Measurements from ENCODE around the gene NOXO1.
"Not testable (repeated sequence)": the region's sequence is repeated elsewhere in the genome, so short reads cannot be mapped to it uniquely, and the experiment has no call there.

Gene NOXO1

GRCh38 chr16:1981398-1981836 lies at the start of gene NOXO1:
Gene NOXO1, minus strand, starts transcription at chr16:1981469. Its CDS starts 290 bp downstream, at chr16:1981179.
- DNase-seq: no peak

- DNase-seq: no peak
Observed at GRCh38 chr16:2030036-2030435, 48.8 kb upstream of the NOXO1 start.

- no peak for DNase-seq
Observed at GRCh38 chr16:2029350-2029749, 48.1 kb upstream of the NOXO1 start.

- no peak for DNase-seq
Observed at GRCh38 chr16:2028620-2029220, 47.5 kb upstream of the NOXO1 start.

- DNase-seq: no peak
Observed at GRCh38 chr16:2028146-2028545, 46.9 kb upstream of the NOXO1 start.

- no peak for DNase-seq
Observed at GRCh38 chr16:2027024-2028010, 46.0 kb upstream of the NOXO1 start.

GRCh38 chr16:2026461-2027023 lies 45.3 kb upstream of the NOXO1 start, which contains the start of gene NHERF2:
Gene NHERF2, plus strand, starts transcription at chr16:2026902. Its CDS starts 104 bp downstream, at chr16:2027006.
- DNase-seq: no peak

GRCh38 chr16:2025878-2026460 lies 44.7 kb upstream of the NOXO1 start:
- DNase-seq: no peak

GRCh38 chr16:2025251-2025650 lies 44.0 kb upstream of the NOXO1 start:
- DNase-seq: no peak

- no peak for DNase-seq
Observed at GRCh38 chr16:2024032-2024420, 42.8 kb upstream of the NOXO1 start.

- peak; percentile 75 for DNase-seq
Observed at GRCh38 chr16:2023092-2024031, 42.1 kb upstream of the NOXO1 start.

- DNase-seq: no peak
Observed at GRCh38 chr16:2022723-2023091, 41.4 kb upstream of the NOXO1 start.

- DNase-seq: no peak
Observed at GRCh38 chr16:2019921-2020831, 38.9 kb upstream of the NOXO1 start.

- no peak for DNase-seq
Observed at GRCh38 chr16:2019518-2019920, 38.2 kb upstream of the NOXO1 start, which contains the start of gene NPW. Gene NPW, plus strand, starts transcription at chr16:2019785.

GRCh38 chr16:2016407-2016922 lies 35.2 kb upstream of the NOXO1 start:
- no peak for DNase-seq

GRCh38 chr16:2015947-2016208 lies 34.6 kb upstream of the NOXO1 start:
- no peak for DNase-seq

GRCh38 chr16:2015117-2015946 lies 34.1 kb upstream of the NOXO1 start:
- no peak for DNase-seq

GRCh38 chr16:2013527-2013926 lies 32.3 kb upstream of the NOXO1 start:
- no peak for DNase-seq

- not testable (repeated sequence) for DNase-seq
Observed at GRCh38 chr16:2011726-2012125, 30.5 kb upstream of the NOXO1 start.
